Right forelimb (tissue), 1 donor: ENCODE measurements around the gene ABI3.

Experiments used
- DNase-seq: peaks from one replicate; pipeline ENCODE4 v3.0.0-alpha.2; 2018

ABI3 gene

GRCh38 chr17:49225554-49226236 lies 15.2 kb downstream of the ABI3 start:
- no peak for DNase-seq

- no peak for DNase-seq
Measured at GRCh38 chr17:49226771-49227435, 16.4 kb downstream of the ABI3 start.

GRCh38 chr17:49227436-49228261 lies 17.1 kb downstream of the ABI3 start:
- peak; percentile 69 for DNase-seq

- no peak for DNase-seq
Measured at GRCh38 chr17:49229076-49229804, 18.7 kb downstream of the ABI3 start.

- peak; percentile 46 for DNase-seq
Measured at GRCh38 chr17:49229805-49230600, 19.5 kb downstream of the ABI3 start.

- DNase-seq = peak; percentile 91
Measured at GRCh38 chr17:49230636-49231562, 20.4 kb downstream of the ABI3 start, which contains the start of gene PHOSPHO1. Gene PHOSPHO1, minus strand, starts transcription at chr17:49230787. Its CDS starts 4,096 bp downstream, at chr17:49226691.

- no peak for DNase-seq
Measured at GRCh38 chr17:49231563-49231894, 21.0 kb downstream of the ABI3 start.

- no peak for DNase-seq
Measured at GRCh38 chr17:49234509-49235080, 24.1 kb downstream of the ABI3 start.

GRCh38 chr17:49235896-49236295 lies 25.4 kb downstream of the ABI3 start:
- no peak for DNase-seq

- no peak for DNase-seq
Measured at GRCh38 chr17:49239963-49240362, 29.5 kb downstream of the ABI3 start.

GRCh38 chr17:49240619-49241018 lies 30.1 kb downstream of the ABI3 start:
- no peak for DNase-seq

GRCh38 chr17:49241040-49241439 lies 30.5 kb downstream of the ABI3 start:
- DNase-seq = no peak

GRCh38 chr17:49241692-49242397 lies 31.3 kb downstream of the ABI3 start:
- DNase-seq = no peak

GRCh38 chr17:49242813-49243212 lies 32.3 kb downstream of the ABI3 start:
- DNase-seq = no peak

- no peak for DNase-seq
Measured at GRCh38 chr17:49244839-49245238, 34.3 kb downstream of the ABI3 start.

- no peak for DNase-seq
Measured at GRCh38 chr17:49247944-49248343, 37.4 kb downstream of the ABI3 start.

GRCh38 chr17:49249292-49249794 lies 38.8 kb downstream of the ABI3 start:
- peak; percentile 70 for DNase-seq

- no peak for DNase-seq
Measured at GRCh38 chr17:49249890-49250522, 39.5 kb downstream of the ABI3 start.

GRCh38 chr17:49252148-49252695 lies 41.7 kb downstream of the ABI3 start:
- DNase-seq = no peak
